GM23338 (cell line): ENCODE data around the gene FUNDC2. TPM values are rescaled to one million over a fixed set of nuclear protein-coding genes. Genes with fewer than 3 reads are reported as not detected.

Experiments used
- ATAC-seq: fragments of 200-7000 bp; cut with Tn5 transposase; 3 replicates; pipeline ENCODE4 v1.9.1; 2020
- DNase-seq: peaks from one replicate; pipeline ENCODE4 v3.0.0-alpha.2; 2015; ENCODE audit warnings: low spot score
- H2AFZ ChIP-seq: fragments of 200-600 bp; sonication (generic); 2 replicates; pipeline ENCODE4 v1.8.0; 2016; ENCODE audit warnings: antibody characterized with exemption, mild to moderate bottlenecking, moderate library complexity
- H3F3A ChIP-seq: fragments of 200-600 bp; sonication (generic); replicated peaks from 2 replicates; pipeline ENCODE4 v1.8.0; 2017; ENCODE audit warnings: antibody characterized with exemption, mixed run types, low read depth
- H3K27ac ChIP-seq: fragments of 200-600 bp; sonication (generic); 2 replicates; pipeline ENCODE4 v1.6.1; 2016; ENCODE audit warnings: low read depth
- H3K27me3 ChIP-seq: fragments of 200-600 bp; sonication (generic); 2 replicates; pipeline ENCODE4 v1.8.0; 2016; ENCODE audit warnings: mild to moderate bottlenecking, mixed run types, moderate library complexity; ENCODE audit not compliant: insufficient read depth
- H3K36me3 ChIP-seq: fragments of 200-600 bp; sonication (generic); 2 replicates; pipeline ENCODE4 v1.8.0; 2016; ENCODE audit warnings: mild to moderate bottlenecking; ENCODE audit not compliant: insufficient read depth
- H3K4me1 ChIP-seq: fragments of 200-600 bp; sonication (generic); 2 replicates; pipeline ENCODE4 v1.8.0; 2016; ENCODE audit warnings: mild to moderate bottlenecking, moderate library complexity; ENCODE audit not compliant: insufficient read depth
- H3K4me2 ChIP-seq: fragments of 200-600 bp; sonication (generic); 2 replicates; pipeline ENCODE4 v1.7.1; 2017; ENCODE audit warnings: mixed run types
- H3K4me3 ChIP-seq: fragments of 200-600 bp; sonication (generic); 2 replicates; pipeline ENCODE4 v1.6.1; 2016; ENCODE audit warnings: mixed run types
- H3K79me2 ChIP-seq: fragments of 200-600 bp; sonication (generic); replicated peaks from 2 replicates; pipeline ENCODE4 v1.8.0; 2017; ENCODE audit warnings: mild to moderate bottlenecking; ENCODE audit not compliant: insufficient read depth
- H3K9me2 ChIP-seq: fragments of 200-600 bp; sonication (generic); 2 replicates; pipeline ENCODE4 v1.8.0; 2017; ENCODE audit not compliant: insufficient read depth
- H4K20me1 ChIP-seq: fragments of 200-600 bp; sonication (generic); replicated peaks from 2 replicates; pipeline ENCODE4 v1.8.0; 2017; ENCODE audit warnings: mild to moderate bottlenecking; ENCODE audit not compliant: insufficient read depth
- H3K27ac Mint-ChIP-seq: 2 replicates; pipeline ENCODE4 v1.8.0; 2020; ENCODE audit warnings: inconsistent platforms, mild to moderate bottlenecking, moderate library complexity, mixed read lengths
- H3K27me3 Mint-ChIP-seq: 3 replicates; pipeline ENCODE4 v1.8.0; 2022; ENCODE audit warnings: low read depth, mild to moderate bottlenecking, moderate library complexity, mixed read lengths, inconsistent platforms; ENCODE audit not compliant: insufficient read depth, poor library complexity
- H3K36me3 Mint-ChIP-seq: 3 replicates; pipeline ENCODE4 v1.8.0; 2021; ENCODE audit warnings: low read depth, mild to moderate bottlenecking, inconsistent platforms, moderate library complexity, mixed read lengths
- H3K4me1 Mint-ChIP-seq: 3 replicates; pipeline ENCODE4 v1.8.0; 2020; ENCODE audit warnings: mild to moderate bottlenecking, inconsistent platforms, mixed read lengths
- H3K4me3 Mint-ChIP-seq: 3 replicates; pipeline ENCODE4 v1.8.0; 2021; ENCODE audit warnings: moderate library complexity, mild to moderate bottlenecking, inconsistent platforms, mixed read lengths
- H3K9me3 Mint-ChIP-seq: 3 replicates; pipeline ENCODE4 v1.8.0; 2020; ENCODE audit warnings: moderate library complexity, mild to moderate bottlenecking, inconsistent platforms, mixed read lengths
- CREB1 ChIP-seq: fragments of 250-450 bp; sonication (Bioruptor Pico); IDR thresholded peaks from 2 replicates; pipeline ENCODE4 v1.5.0; 2020; ENCODE audit warnings: low read depth, mild to moderate bottlenecking, moderate library complexity
- CTCF ChIP-seq, 2 experiments: fragments of 200-600 bp in 1 of 2; sonication (generic) in 1 of 2; conservative IDR thresholded peaks; 2 replicates each; pipeline versions ENCODE4 v1.5.1 to v1.6.1; 2016 to 2017; ENCODE audit warnings: antibody characterized with exemption in 2 of 2, low read depth in 2 of 2, mild to moderate bottlenecking in 2 of 2, moderate library complexity in 1 of 2
- JUNB ChIP-seq: IDR thresholded peaks from one replicate; pipeline ENCODE4 v1.6.1; 2016; ENCODE audit warnings: antibody characterized with exemption; ENCODE audit not compliant: unreplicated experiment
- NANOG ChIP-seq: IDR thresholded peaks from 2 replicates; pipeline ENCODE4 v1.6.1; 2016; ENCODE audit warnings: antibody characterized with exemption, borderline replicate concordance
- POLR2AphosphoS5 ChIP-seq: IDR thresholded peaks from 2 replicates; pipeline ENCODE4 v1.6.1; 2016; ENCODE audit warnings: antibody characterized with exemption, low read depth
- STAT1 ChIP-seq: IDR thresholded peaks from one replicate; pipeline ENCODE4 v1.6.1; 2016; ENCODE audit warnings: antibody characterized with exemption; ENCODE audit not compliant: unreplicated experiment
- ZNF114 ChIP-seq: fragments of 250-450 bp; sonication (Bioruptor Pico); IDR thresholded peaks from 2 replicates; pipeline ENCODE4 v1.5.0; 2020; ENCODE audit warnings: mild to moderate bottlenecking, moderate library complexity
- ZNF331 ChIP-seq: fragments of 250-450 bp; sonication (Bioruptor Pico); IDR thresholded peaks from 2 replicates; pipeline ENCODE4 v1.5.0; 2020; ENCODE audit warnings: low read depth, mild to moderate bottlenecking, moderate library complexity
- ZNF462 ChIP-seq: fragments of 250-450 bp; sonication (Bioruptor Pico); IDR thresholded peaks from 2 replicates; pipeline ENCODE4 v1.5.0; 2020; ENCODE audit warnings: mild to moderate bottlenecking, moderate library complexity
- long read RNA-seq: library from polyadenylated mRNA; unstranded; transcript quantifications from one replicate; pipeline ENCODE4 v2.0.0, GENCODE V29; 2020; ENCODE audit not compliant: unreplicated experiment
- polyA plus RNA-seq: library from polyadenylated mRNA; unstranded; fragments of >200 nt; fragmentation: Nextera tagmentation; extraction: Ambion mirVana; gene quantifications from 2 replicates; pipeline ENCODE4 v1.2.1, GENCODE V29; 2016
- total RNA-seq: library from RNA; depleted of rRNA; stranded (reverse); fragments of >200 nt; shearing (Covaris generic); gene quantifications from 2 replicates; pipeline ENCODE4 v1.2.3, GENCODE V29; 2014; rRNA removed

FUNDC2 gene
- 26.3 and 28.6 TPM in 2 replicates for total RNA-seq
- polyA plus RNA-seq: 51.6 and 58.5 TPM in 2 replicates
- long read RNA-seq, full-length matches to known transcripts: 70 of 73 reads
- long read RNA-seq, partial matches to known transcripts: 1 of 73 reads
- long read RNA-seq, other reads (novel, unspliced or antisense): 2 of 73 reads

DNA sequence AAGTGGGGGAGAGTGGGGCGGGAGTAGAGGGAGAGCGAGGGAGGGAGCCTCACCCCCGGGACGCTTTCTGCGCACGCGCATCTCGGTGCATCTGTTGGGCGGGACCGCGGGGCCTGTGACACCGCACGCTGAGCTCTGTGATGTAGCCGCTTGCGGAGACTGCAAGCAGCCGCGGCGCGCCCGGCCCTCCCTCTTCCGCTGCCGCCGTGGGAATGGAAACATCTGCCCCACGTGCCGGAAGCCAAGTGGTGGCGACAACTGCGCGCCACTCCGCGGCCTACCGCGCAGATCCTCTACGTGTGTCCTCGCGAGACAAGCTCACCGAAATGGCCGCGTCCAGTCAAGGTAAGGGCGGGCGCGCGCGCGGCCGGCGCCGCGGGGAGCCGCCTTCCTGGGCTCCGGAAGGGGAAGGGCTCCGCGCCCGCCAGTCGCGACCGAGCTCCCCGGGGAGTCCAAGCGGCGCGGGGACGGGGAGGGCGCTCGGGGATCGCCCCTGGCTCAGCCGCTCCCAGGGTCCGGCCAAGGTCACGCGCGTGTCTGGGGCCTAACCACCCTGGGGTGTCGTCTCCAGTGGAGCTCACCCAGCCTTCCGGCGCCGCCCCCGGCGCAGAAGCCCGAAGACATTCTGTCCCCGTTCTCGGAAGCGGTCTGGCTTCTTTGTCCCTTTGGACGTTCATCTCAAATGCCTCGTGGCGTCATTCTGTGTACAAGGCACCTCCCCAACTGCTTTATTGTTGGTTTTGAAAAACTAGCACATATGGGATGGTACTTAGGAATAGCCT, at the start of gene FUNDC2:
TSS of gene FUNDC2 (plus strand) at position 118 of the 782 bp plus-strand sequence. CDS start at position 213, 95 bp downstream.
- H4K20me1 ChIP-seq: no peaks in the 10 kb centered on the region
- no peaks in the 10 kb centered on the region for H3F3A ChIP-seq
- no peaks in the 10 kb centered on the region; the same call in 2 of the 3 replicates for H3K9me3 Mint-ChIP-seq
- H3K27ac Mint-ChIP-seq: peak within 1 kb of the TSS; percentile 93
- peak within 1 kb of the TSS; percentile 82 for H3K4me2 ChIP-seq
- H3K4me1 ChIP-seq: 0 out of 2 replicates have a peak, but pooled peaks cover 4% of the 10 kb centered on the region
- peaks cover 14% of the 10 kb centered on the region; the same call in 2 of the 3 replicates for H3K4me1 Mint-ChIP-seq
- H3K27ac ChIP-seq: peak within 1 kb of the TSS; percentile 72
- H3K79me2 ChIP-seq: peaks cover 43% of the 10 kb centered on the region
- H2AFZ ChIP-seq: peak within 1 kb of the TSS; percentile 69
- peak; percentile 84 for DNase-seq
- no peaks in the 10 kb centered on the region for H3K36me3 ChIP-seq
- H3K36me3 Mint-ChIP-seq: no peaks in the 10 kb centered on the region
- H3K9me2 ChIP-seq: no peaks in the 10 kb centered on the region
- H3K27me3 ChIP-seq: no peaks in the 10 kb centered on the region
- ATAC-seq: peak; percentile 87
- peaks cover 7% of the 10 kb centered on the region for H3K27me3 Mint-ChIP-seq
- H3K4me3 Mint-ChIP-seq: peak within 1 kb of the TSS; percentile 82
- H3K4me3 ChIP-seq: peak within 1 kb of the TSS; percentile 84
- TF ChIP-seq CREB1 (peak; percentile 79), JUNB (no peak), POLR2AphosphoS5 (0 out of 2 replicates have a peak, but pooled peaks have one; percentile 16), ZNF114 (no peak)

DNA sequence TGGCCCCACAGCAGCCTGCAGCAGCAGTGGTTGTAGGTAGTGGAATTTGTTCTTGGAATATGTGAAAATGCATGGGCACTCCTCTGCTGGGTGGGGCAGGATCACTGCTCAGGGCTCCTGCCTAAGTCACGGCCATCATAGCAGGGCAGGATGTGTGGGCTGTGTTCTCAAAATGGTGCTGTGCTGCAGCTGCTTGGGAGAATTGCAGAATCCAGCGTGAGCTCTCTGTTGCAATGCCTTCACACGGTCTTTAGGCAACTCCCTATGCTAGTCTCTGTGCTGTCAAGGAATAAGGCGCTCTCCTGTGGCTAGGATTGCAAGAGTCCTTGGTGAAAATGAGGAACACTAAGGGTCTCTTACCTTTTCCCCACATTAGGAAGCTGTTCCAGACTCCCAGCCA, 47.0 kb upstream of the FUNDC2 start:
- H3F3A ChIP-seq: no peaks in the 10 kb centered on the region
- H2AFZ ChIP-seq: no peak overlapping the region
- no peaks in the 10 kb centered on the region for H4K20me1 ChIP-seq
- H3K4me2 ChIP-seq: no peak overlapping the region
- H3K27ac Mint-ChIP-seq: no peak overlapping the region
- no peaks in the 10 kb centered on the region for H3K36me3 ChIP-seq
- H3K4me3 Mint-ChIP-seq: no peak overlapping the region
- H3K4me1 Mint-ChIP-seq: no peaks in the 10 kb centered on the region
- no peak overlapping the region for H3K27ac ChIP-seq
- no peak for ATAC-seq
- H3K4me3 ChIP-seq: no peak overlapping the region
- H3K27me3 Mint-ChIP-seq: peaks cover 1% of the 10 kb centered on the region
- H3K4me1 ChIP-seq: no peaks in the 10 kb centered on the region
- H3K36me3 Mint-ChIP-seq: no peaks in the 10 kb centered on the region
- peaks cover 5% of the 10 kb centered on the region; the same call in 2 of the 3 replicates for H3K9me3 Mint-ChIP-seq
- no peaks in the 10 kb centered on the region for H3K9me2 ChIP-seq
- no peak for DNase-seq
- H3K27me3 ChIP-seq: no peaks in the 10 kb centered on the region
- H3K79me2 ChIP-seq: no peaks in the 10 kb centered on the region
- TF ChIP-seq JUNB (no peak), ZNF462 (CRISPR knock-in tag) (no peak), STAT1 (no peak), CREB1 (no peak), CTCF (conservative IDR thresholded peaks at IDR 0.05; ENCODE audit: low read depth in 2 of 2) (no peak), ZNF331 (no peak), ZNF114 (no peak), NANOG (no peak)
